ENCODE data around the gene ATG5. TPM values are rescaled to one million over a fixed set of nuclear protein-coding genes. Genes with fewer than 3 reads are reported as not detected.

The ATG5 gene
- total and polyA plus RNA-seq, 9 of the 15 experiments (the other 6 are each of a cell fraction or from before 2014, with no cell fraction given), result 29.0 to 80.0 (median 53.2) TPM

DNA sequence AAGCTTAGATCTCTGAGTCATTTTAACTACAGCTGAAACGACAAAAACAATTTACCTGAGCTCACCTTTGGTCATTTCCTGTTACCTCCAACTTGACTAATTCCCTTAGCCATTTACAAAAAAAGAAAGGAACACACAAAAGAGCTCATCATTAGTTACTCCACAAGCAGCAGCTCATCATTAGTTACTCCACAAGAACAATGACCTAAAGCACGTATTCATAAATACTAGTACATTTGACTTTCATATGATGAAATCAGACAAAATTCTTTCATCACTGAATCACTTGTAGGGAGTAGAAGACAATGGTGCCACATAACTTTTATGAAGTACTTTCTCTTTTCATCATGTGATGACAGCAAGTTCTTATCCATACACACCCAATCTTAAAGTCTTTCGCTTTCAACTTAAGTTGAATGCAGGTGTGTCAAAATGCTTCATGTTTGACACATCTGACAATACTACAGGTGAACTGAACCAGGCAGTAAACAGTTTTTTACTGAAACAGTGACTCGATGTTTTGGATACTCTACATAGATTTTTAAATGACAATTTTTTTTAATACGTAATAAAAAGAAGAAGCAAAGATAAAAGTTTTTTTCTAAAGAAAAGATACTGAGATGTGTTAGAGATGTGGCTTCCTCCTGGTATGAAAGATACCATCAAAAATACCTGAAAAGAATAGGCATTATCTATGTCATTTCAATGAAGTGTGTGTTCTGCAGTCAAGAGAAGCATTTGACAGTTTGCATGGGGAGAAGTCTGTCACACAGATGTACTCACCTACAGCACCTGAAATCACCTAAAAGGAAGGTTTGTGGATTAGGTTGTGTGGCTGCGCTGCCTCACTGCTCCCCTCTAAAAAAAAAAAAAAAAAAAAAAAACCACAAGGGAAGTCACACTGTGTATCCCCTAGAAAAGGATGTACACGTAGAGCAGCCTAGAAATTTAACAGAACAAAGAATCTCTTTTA, 130.3 kb downstream of the ATG5 start:
- Histone ChIP-seq H3K36me3 (ENCODE audit: control insufficient read depth, insufficient read depth, low read length) (peaks cover 31% of the 10 kb centered on the region), H3K27me3 (ENCODE audit: control insufficient read depth in 2 of 2, insufficient read depth in 2 of 2, low read length in 2 of 2) (no peaks in the 10 kb centered on the region), H3K9me3 (replicated peaks; ENCODE audit: control insufficient read depth, insufficient read depth, low read depth, low read length) (no peaks in the 10 kb centered on the region), H2AFZ (ENCODE audit: low read depth, low read length) (no peak overlapping the region), H3K9me1 (ENCODE audit: control insufficient read depth, insufficient read depth, low read length) (no peaks in the 10 kb centered on the region), H3K9ac (ENCODE audit: insufficient read depth in 1 of 2, low read depth in 2 of 2, low read length in 2 of 2) (no peak overlapping the region), H3K79me2 (ENCODE audit: control insufficient read depth, insufficient read depth, low read length) (no peaks in the 10 kb centered on the region), H3K4me1 (replicated peaks in 1 of 2; ENCODE audit: control insufficient read depth in 2 of 2, insufficient read depth in 2 of 2, low read length in 2 of 2) (no peaks in the 10 kb centered on the region; a peak in 1 of 5 replicates), H4K20me1 (replicated peaks; ENCODE audit: control insufficient read depth, insufficient read depth, low read length) (no peaks in the 10 kb centered on the region), H3K27ac (ENCODE audit: extremely low read depth, low read depth, low read length) (no peak overlapping the region), H3K4me2 (ENCODE audit: insufficient read depth, low read length) (no peak overlapping the region), H3K4me3 (no peak overlapping the region)
- no TSS peak for BruUV-seq (replicated peaks)
- ATAC-seq (no peak), FAIRE-seq (no peak), DNase-seq (ENCODE audit: extremely low read depth in 1 of 4, low spot score in 3 of 4) (no peak)
- POLR2A ChIA-PET, result no interaction called here
- intact Hi-C loops (cut with micrococcal nuclease), result no loop called here
- CTCF ChIA-PET (ENCODE audit: low intra/inter-chr PET ratio), result no interaction called here
- WGBS (ENCODE audit: insufficient coverage, low coverage, missing lambda C conversion rate), result 93% methylated on average over 7 of the region's 7 CpGs
- in situ Hi-C loops (cut with MboI), result no loop called here
- TF ChIP-seq NBN (IDR thresholded peaks at IDR 0.05; ENCODE audit: low read depth), result no peak
- TF ChIP-seq CEBPG (CRISPR knock-in tag; IDR thresholded peaks at IDR 0.05), result no peak
- TF ChIP-seq CEBPG (tag; conservative IDR thresholded peaks at IDR 0.05 in 1 of 2, IDR thresholded peaks at IDR 0.05 in 1 of 2), result peak in 1 of 2 experiments; percentile 76; a peak in 2 of 4 replicates
- no peak for TF ChIP-seq ZNF224 (CRISPR knock-in tag; IDR thresholded peaks at IDR 0.05)
- TF ChIP-seq, protein P1, sequence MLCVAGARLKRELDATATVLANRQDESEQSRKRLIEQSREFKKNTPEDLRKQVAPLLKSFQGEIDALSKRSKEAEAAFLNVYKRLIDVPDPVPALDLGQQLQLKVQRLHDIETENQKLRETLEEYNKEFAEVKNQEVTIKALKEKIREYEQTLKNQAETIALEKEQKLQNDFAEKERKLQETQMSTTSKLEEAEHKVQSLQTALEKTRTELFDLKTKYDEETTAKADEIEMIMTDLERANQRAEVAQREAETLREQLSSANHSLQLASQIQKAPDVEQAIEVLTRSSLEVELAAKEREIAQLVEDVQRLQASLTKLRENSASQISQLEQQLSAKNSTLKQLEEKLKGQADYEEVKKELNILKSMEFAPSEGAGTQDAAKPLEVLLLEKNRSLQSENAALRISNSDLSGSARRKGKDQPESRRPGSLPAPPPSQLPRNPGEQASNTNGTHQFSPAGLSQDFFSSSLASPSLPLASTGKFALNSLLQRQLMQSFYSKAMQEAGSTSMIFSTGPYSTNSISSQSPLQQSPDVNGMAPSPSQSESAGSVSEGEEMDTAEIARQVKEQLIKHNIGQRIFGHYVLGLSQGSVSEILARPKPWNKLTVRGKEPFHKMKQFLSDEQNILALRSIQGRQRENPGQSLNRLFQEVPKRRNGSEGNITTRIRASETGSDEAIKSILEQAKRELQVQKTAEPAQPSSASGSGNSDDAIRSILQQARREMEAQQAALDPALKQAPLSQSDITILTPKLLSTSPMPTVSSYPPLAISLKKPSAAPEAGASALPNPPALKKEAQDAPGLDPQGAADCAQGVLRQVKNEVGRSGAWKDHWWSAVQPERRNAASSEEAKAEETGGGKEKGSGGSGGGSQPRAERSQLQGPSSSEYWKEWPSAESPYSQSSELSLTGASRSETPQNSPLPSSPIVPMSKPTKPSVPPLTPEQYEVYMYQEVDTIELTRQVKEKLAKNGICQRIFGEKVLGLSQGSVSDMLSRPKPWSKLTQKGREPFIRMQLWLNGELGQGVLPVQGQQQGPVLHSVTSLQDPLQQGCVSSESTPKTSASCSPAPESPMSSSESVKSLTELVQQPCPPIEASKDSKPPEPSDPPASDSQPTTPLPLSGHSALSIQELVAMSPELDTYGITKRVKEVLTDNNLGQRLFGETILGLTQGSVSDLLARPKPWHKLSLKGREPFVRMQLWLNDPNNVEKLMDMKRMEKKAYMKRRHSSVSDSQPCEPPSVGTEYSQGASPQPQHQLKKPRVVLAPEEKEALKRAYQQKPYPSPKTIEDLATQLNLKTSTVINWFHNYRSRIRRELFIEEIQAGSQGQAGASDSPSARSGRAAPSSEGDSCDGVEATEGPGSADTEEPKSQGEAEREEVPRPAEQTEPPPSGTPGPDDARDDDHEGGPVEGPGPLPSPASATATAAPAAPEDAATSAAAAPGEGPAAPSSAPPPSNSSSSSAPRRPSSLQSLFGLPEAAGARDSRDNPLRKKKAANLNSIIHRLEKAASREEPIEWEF (CRISPR knock-in tag; IDR thresholded peaks at IDR 0.05), result no peak
- TF ChIP-seq, protein P2, sequence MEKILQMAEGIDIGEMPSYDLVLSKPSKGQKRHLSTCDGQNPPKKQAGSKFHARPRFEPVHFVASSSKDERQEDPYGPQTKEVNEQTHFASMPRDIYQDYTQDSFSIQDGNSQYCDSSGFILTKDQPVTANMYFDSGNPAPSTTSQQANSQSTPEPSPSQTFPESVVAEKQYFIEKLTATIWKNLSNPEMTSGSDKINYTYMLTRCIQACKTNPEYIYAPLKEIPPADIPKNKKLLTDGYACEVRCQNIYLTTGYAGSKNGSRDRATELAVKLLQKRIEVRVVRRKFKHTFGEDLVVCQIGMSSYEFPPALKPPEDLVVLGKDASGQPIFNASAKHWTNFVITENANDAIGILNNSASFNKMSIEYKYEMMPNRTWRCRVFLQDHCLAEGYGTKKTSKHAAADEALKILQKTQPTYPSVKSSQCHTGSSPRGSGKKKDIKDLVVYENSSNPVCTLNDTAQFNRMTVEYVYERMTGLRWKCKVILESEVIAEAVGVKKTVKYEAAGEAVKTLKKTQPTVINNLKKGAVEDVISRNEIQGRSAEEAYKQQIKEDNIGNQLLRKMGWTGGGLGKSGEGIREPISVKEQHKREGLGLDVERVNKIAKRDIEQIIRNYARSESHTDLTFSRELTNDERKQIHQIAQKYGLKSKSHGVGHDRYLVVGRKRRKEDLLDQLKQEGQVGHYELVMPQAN (IDR thresholded peaks at IDR 0.05; ENCODE audit: borderline replicate concordance), result no peak
- TF ChIP-seq CEBPB (tag; IDR thresholded peaks at IDR 0.05), result 0 out of 2 replicates have a peak, but pooled peaks have one; percentile 15
- no peak for TF ChIP-seq ZNF561 (CRISPR knock-in tag; conservative IDR thresholded peaks at IDR 0.05)
- no peak for TF ChIP-seq NR3C1 (CRISPR knock-in tag; IDR thresholded peaks at IDR 0.05)
- TF ChIP-seq, protein P3, sequence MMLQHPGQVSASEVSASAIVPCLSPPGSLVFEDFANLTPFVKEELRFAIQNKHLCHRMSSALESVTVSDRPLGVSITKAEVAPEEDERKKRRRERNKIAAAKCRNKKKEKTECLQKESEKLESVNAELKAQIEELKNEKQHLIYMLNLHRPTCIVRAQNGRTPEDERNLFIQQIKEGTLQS (IDR thresholded peaks at IDR 0.05), result peak; percentile 22; the same call in 1 of the 2 replicates
- TF ChIP-seq, protein P3 (CRISPR knock-in tag; conservative IDR thresholded peaks at IDR 0.05), result no peak
- no peak for TF ChIP-seq ZNF175 (CRISPR knock-in tag; IDR thresholded peaks at IDR 0.05; ENCODE audit: low read depth)

Measured in K562 (cell line).